H1 (cell line): ENCODE measurements around the gene OMP. TPM values are rescaled to one million over a fixed set of nuclear protein-coding genes. Genes with fewer than 3 reads are reported as not detected.

Experiments used
- CTCF ChIA-PET: fragments of 300-600 bp; sonication (Branson Sonifier 250); formaldehyde crosslinking; loops from one replicate; lab custom pipeline; 2021; ENCODE audit not compliant: partially characterized antibody; lab: Charles Lee
- POLR2A ChIA-PET: fragments of 300-600 bp; sonication (Branson Sonifier 250); formaldehyde crosslinking; loops from one replicate; lab custom pipeline; 2021; ENCODE audit warnings: inconsistent platforms; ENCODE audit not compliant: partially characterized antibody; lab: Charles Lee
- DNase-seq, 2 experiments: peaks; one replicate each; pipeline versions ENCODE4 v3.0.0 to v3.0.0-alpha.2; 2010 to 2022; ENCODE audit warnings: low spot score in 2 of 2, low read depth in 1 of 2, mixed read lengths in 1 of 2
- FAIRE-seq: peaks from 2 replicates; lab custom pipeline; 2011; peaks lifted over from hg19 to GRCh38; lab: Jason Lieb, UNC
- H2AFZ ChIP-seq: 2 replicates; pipeline ENCODE4 v1.8.1; 2012; ENCODE audit warnings: low read length, inconsistent platforms
- H2AK5ac ChIP-seq: 2 replicates; pipeline ENCODE4 v1.6.1; 2013; ENCODE audit warnings: low read depth, low read length
- H2BK120ac ChIP-seq: replicated peaks from 2 replicates; pipeline ENCODE3; 2013; ENCODE audit warnings: low read depth, low read length, inconsistent platforms
- H2BK12ac ChIP-seq: 2 replicates; pipeline ENCODE4 v1.6.1; 2013; ENCODE audit warnings: low read depth, low read length
- H2BK15ac ChIP-seq: 2 replicates; pipeline ENCODE4 v1.6.1; 2013; ENCODE audit warnings: low read length
- H2BK20ac ChIP-seq: 2 replicates; pipeline ENCODE4 v1.6.1; 2013; ENCODE audit warnings: low read length
- H2BK5ac ChIP-seq: 2 replicates; pipeline ENCODE4 v1.6.1; 2013; ENCODE audit warnings: low read depth, low read length
- H3K14ac ChIP-seq: 2 replicates; pipeline ENCODE4 v1.6.1; 2013; ENCODE audit warnings: inconsistent platforms; ENCODE audit not compliant: insufficient read length
- H3K18ac ChIP-seq: 2 replicates; pipeline ENCODE4 v1.6.1; 2013; ENCODE audit warnings: low read length; ENCODE audit errors: extremely low read depth
- H3K23ac ChIP-seq: 2 replicates; pipeline ENCODE4 v1.6.1; 2013; ENCODE audit warnings: inconsistent platforms; ENCODE audit not compliant: insufficient read length
- H3K23me2 ChIP-seq: 2 replicates; pipeline ENCODE4 v1.6.1; 2013; ENCODE audit warnings: low read depth, low read length
- H3K27ac ChIP-seq: 2 replicates; pipeline ENCODE4 v1.6.1; 2011; ENCODE audit warnings: low read depth, low read length, inconsistent platforms
- H3K27me3 ChIP-seq, 4 experiments: replicated peaks in 1 of 4; 1 replicate in 1 of 4; 2 replicates in 3 of 4; pipeline versions ENCODE4 v1.6.1 to v1.8.1; 2011 to 2013; ENCODE audit warnings: low read length in 3 of 4, mild to moderate bottlenecking in 3 of 4, inconsistent platforms in 2 of 4, mixed read lengths in 2 of 4, moderate library complexity in 1 of 4; ENCODE audit not compliant: control insufficient read depth in 3 of 4, insufficient read depth in 3 of 4; ENCODE audit errors: extremely low read depth in 1 of 4
- H3K36me3 ChIP-seq, 4 experiments: 2 replicates each; pipeline versions ENCODE4 v1.6.1 to v1.8.1; 2011 to 2013; ENCODE audit warnings: mild to moderate bottlenecking in 4 of 4, low read length in 3 of 4, moderate library complexity in 2 of 4, control low read depth in 1 of 4, inconsistent platforms in 1 of 4; ENCODE audit not compliant: insufficient read depth in 4 of 4, control insufficient read depth in 2 of 4
- H3K4ac ChIP-seq: replicated peaks from 2 replicates; pipeline ENCODE3; 2013; ENCODE audit warnings: low read length, low read depth, mixed read lengths, inconsistent platforms; ENCODE audit not compliant: insufficient read length
- H3K4me1 ChIP-seq, 4 experiments: replicated peaks in 1 of 4; 1 replicate in 1 of 4; 2 replicates in 3 of 4; pipeline versions ENCODE4 v1.6.1 to v1.8.1; 2011 to 2013; ENCODE audit warnings: low read length in 3 of 4, inconsistent platforms in 2 of 4, mixed read lengths in 1 of 4; ENCODE audit not compliant: insufficient read depth in 4 of 4, control insufficient read depth in 3 of 4
- H3K4me2 ChIP-seq, 2 experiments: 2 replicates each; pipeline versions ENCODE4 v1.6.1 to v1.8.1; 2011 to 2013; ENCODE audit warnings: low read depth in 2 of 2, low read length in 2 of 2, control low read depth in 1 of 2, inconsistent platforms in 1 of 2, mild to moderate bottlenecking in 1 of 2; ENCODE audit not compliant: insufficient read depth in 1 of 2
- H3K4me3 ChIP-seq, 4 experiments: fragments of 200-600, 300-600 bp in 1 of 4; sonication (generic), shearing (Covaris generic), sonication (Bioruptor Twin) in 1 of 4; 2 replicates each; pipeline versions ENCODE4 v1.5.1 to v1.8.1; 2011 to 2016; ENCODE audit warnings: low read length in 4 of 4, low read depth in 3 of 4, control low read depth in 2 of 4, inconsistent platforms in 2 of 4, mild to moderate bottlenecking in 2 of 4, mixed read lengths in 1 of 4, moderate library complexity in 1 of 4; ENCODE audit not compliant: insufficient read depth in 2 of 4; ENCODE audit errors: extremely low read depth in 1 of 4
- H3K56ac ChIP-seq: replicated peaks from 2 replicates; pipeline ENCODE3; 2013; ENCODE audit warnings: low read depth, mild to moderate bottlenecking, mixed read lengths, low read length, inconsistent platforms; ENCODE audit not compliant: insufficient read length
- H3K79me1 ChIP-seq: 2 replicates; pipeline ENCODE4 v1.6.1; 2013; ENCODE audit warnings: low read depth, low read length, control low read depth
- H3K79me2 ChIP-seq, 2 experiments: 2 replicates each; pipeline versions ENCODE4 v1.6.1 to v1.8.1; 2012 to 2013; ENCODE audit warnings: low read length in 2 of 2, mild to moderate bottlenecking in 2 of 2, inconsistent platforms in 1 of 2; ENCODE audit not compliant: insufficient read depth in 2 of 2, control insufficient read depth in 1 of 2
- H3K9ac ChIP-seq, 4 experiments: replicated peaks in 1 of 4; 1 replicate in 1 of 4; 2 replicates in 3 of 4; pipeline versions ENCODE4 v1.6.1 to v1.8.1; 2011 to 2013; ENCODE audit warnings: low read depth in 3 of 4, low read length in 3 of 4, control low read depth in 2 of 4, mild to moderate bottlenecking in 2 of 4, moderate library complexity in 2 of 4, inconsistent platforms in 1 of 4; ENCODE audit errors: extremely low read depth in 1 of 4
- H3K9me3 ChIP-seq, 2 experiments: 2 replicates each; pipeline versions ENCODE4 v1.6.1 to v1.8.1; 2012 to 2013; ENCODE audit warnings: mild to moderate bottlenecking in 2 of 2, moderate library complexity in 2 of 2, control low read depth in 1 of 2, inconsistent platforms in 1 of 2, low read depth in 1 of 2, low read length in 1 of 2, mixed read lengths in 1 of 2; ENCODE audit not compliant: insufficient read depth in 2 of 2
- H4K20me1 ChIP-seq, 2 experiments: replicated peaks in 1 of 2; 2 replicates each; pipeline versions ENCODE3 to v1.8.1; 2011 to 2013; ENCODE audit warnings: inconsistent platforms in 2 of 2, low read length in 2 of 2, mild to moderate bottlenecking in 1 of 2; ENCODE audit not compliant: insufficient read depth in 2 of 2, control insufficient read depth in 1 of 2
- H4K5ac ChIP-seq: 2 replicates; pipeline ENCODE4 v1.6.1; 2013; ENCODE audit warnings: low read length, low read depth, mixed read lengths, inconsistent platforms; ENCODE audit not compliant: insufficient read length
- H4K8ac ChIP-seq: 2 replicates; pipeline ENCODE4 v1.8.0; 2013; ENCODE audit warnings: mild to moderate bottlenecking, moderate library complexity, low read length, inconsistent platforms; ENCODE audit not compliant: insufficient read depth; ENCODE audit errors: extremely low read depth
- H4K91ac ChIP-seq: replicated peaks from 2 replicates; pipeline ENCODE3; 2013; ENCODE audit warnings: low read length, mixed read lengths, inconsistent platforms; ENCODE audit not compliant: insufficient read length
- BACH1 ChIP-seq: IDR thresholded peaks from 2 replicates; pipeline ENCODE4 v1.6.1; 2012; ENCODE audit warnings: low read length, improper control_type of control experiment
- BCL11A ChIP-seq, 2 experiments: IDR thresholded peaks; one replicate each; pipeline ENCODE4 v1.6.1; 2011; ENCODE audit warnings: low read depth in 2 of 2, low read length in 2 of 2, mild to moderate bottlenecking in 2 of 2
- EP300 ChIP-seq, 2 experiments: IDR thresholded peaks; 1 replicate in 1 of 2; 2 replicates in 1 of 2; pipeline ENCODE4 v1.6.1; 2011 to 2012; ENCODE audit warnings: low read depth in 2 of 2, low read length in 2 of 2, mild to moderate bottlenecking in 2 of 2, borderline replicate concordance in 1 of 2, inconsistent platforms in 1 of 2, moderate library complexity in 1 of 2
- PHF8 ChIP-seq: fragments of 200-600 bp; sonication (generic); conservative IDR thresholded peaks from 2 replicates; pipeline ENCODE4 v1.7.1; 2012; ENCODE audit warnings: low read depth, mild to moderate bottlenecking, inconsistent platforms, low read length, moderate library complexity
- RBBP5 ChIP-seq: IDR thresholded peaks from 2 replicates; pipeline ENCODE4 v1.7.1; 2012; ENCODE audit warnings: low read depth, mild to moderate bottlenecking, inconsistent platforms, low read length, moderate library complexity, borderline replicate concordance
- SP1 ChIP-seq: IDR thresholded peaks from 2 replicates; pipeline ENCODE4 v1.6.1; 2011; ENCODE audit warnings: low read depth, low read length
- SP2 ChIP-seq: IDR thresholded peaks from 2 replicates; pipeline ENCODE4 v1.6.1; 2012; ENCODE audit warnings: mild to moderate bottlenecking, low read length, inconsistent platforms
- TAF7 ChIP-seq: optimal IDR thresholded peaks from 2 replicates; pipeline ENCODE3; 2011; ENCODE audit warnings: low read depth, mild to moderate bottlenecking, inconsistent platforms, low read length, moderate library complexity, borderline replicate concordance
- WGBS, 2 experiments: shearing (Covaris generic) in 1 of 2; methylation state at CpG; one replicate each; pipeline versions ENCODE4 v1.1.6 to v1.1.7; 2013 to 2015; ENCODE audit warnings: low lambda C conversion rate in 2 of 2, mixed read lengths in 2 of 2, inconsistent platforms in 1 of 2, low coverage in 1 of 2, missing lambda C conversion rate in 1 of 2; ENCODE audit not compliant: insufficient replicate concordance in 2 of 2, insufficient coverage in 1 of 2, insufficient read length in 1 of 2; ENCODE audit errors: extremely low coverage in 1 of 2, missing lambda C conversion rate in 1 of 2; 5-methylcytosine and 5-hydroxymethylcytosine counted together
- polyA plus RNA-seq, 7 experiments: library from polyadenylated mRNA; depleted of rRNA in 3 of 7; stranded (reverse) in 5 of 7; unstranded in 2 of 7; fragments of >200 nt in 5 of 7; fragments of 200-250 nt in 2 of 7; gene quantifications; 1 replicate in 5 of 7; 2 replicates in 1 of 7; 4 replicates in 1 of 7; pipeline versions ENCODE4 v1.2.1 to v1.2.3, GENCODE V29; 2011 to 2013; ENCODE audit warnings: missing spikeins in 2 of 7, mixed read lengths in 2 of 7
- total RNA-seq: library from RNA; stranded (reverse); fragmentation: NEBNext Ultra II Directional; extraction: Animal tissue kit (Norgen Biotek cat#: 25700); gene quantifications from 2 replicates; pipeline ENCODE4 v1.2.1, GENCODE V29; 2021
- TF ChIP-seq, protein P1 (sequence below): IDR thresholded peaks from 2 replicates; pipeline ENCODE4 v1.6.1; 2011; ENCODE audit warnings: low read length, improper control_type of control experiment
- TF ChIP-seq, protein P2 (sequence below), 3 experiments: IDR thresholded peaks; 1 replicate in 2 of 3; 2 replicates in 1 of 3; pipeline versions ENCODE4 v1.5.1 to v1.6.1; 2011; ENCODE audit warnings: low read length in 3 of 3, mild to moderate bottlenecking in 3 of 3, inconsistent platforms in 2 of 3, low read depth in 1 of 3, moderate library complexity in 1 of 3; ENCODE audit not compliant: insufficient read depth in 1 of 3; ENCODE audit errors: control extremely low read depth in 1 of 3

OMP gene
- total and polyA plus RNA-seq, 2 of the 8 experiments (the other 6 are each of a cell fraction or from before 2014, with no cell fraction given): not detected

- no peak overlapping the region for H3K9ac ChIP-seq
- H3K36me3 ChIP-seq: no peaks in the 10 kb centered on the region
- no peaks in the 10 kb centered on the region for H3K79me1 ChIP-seq
- H3K18ac ChIP-seq: no peak overlapping the region
- DNase-seq: peak in 1 of 2 experiments; percentile 32
- H3K23me2 ChIP-seq: no peaks in the 10 kb centered on the region
- no peaks in the 10 kb centered on the region for H3K79me2 ChIP-seq
- CTCF ChIA-PET: interaction anchor here (0.6 to 12.7 kb wide), 7 partner anchors 9 to 178 kb away, joined by 3 to 201 read pairs (median 6); no protein-coding TSS in a partner anchor
- H2BK15ac ChIP-seq: no peak overlapping the region
- no peak overlapping the region for H2AFZ ChIP-seq
- no peak overlapping the region for H2BK5ac ChIP-seq
- no peak overlapping the region for H4K91ac ChIP-seq
- H3K27ac ChIP-seq: no peak overlapping the region
- H3K56ac ChIP-seq: no peak overlapping the region
- no peak overlapping the region for H2BK20ac ChIP-seq
- H3K4ac ChIP-seq: no peak overlapping the region
- H3K14ac ChIP-seq: no peak overlapping the region
- H3K4me3 ChIP-seq: no peak overlapping the region
- no peaks in the 10 kb centered on the region for H3K4me1 ChIP-seq
- H3K23ac ChIP-seq: no peak overlapping the region
- H4K20me1 ChIP-seq: no peaks in the 10 kb centered on the region
- POLR2A ChIA-PET: no interaction called here
- peaks cover 0 to 3% of the 10 kb centered on the region in 2 experiments; a peak in 1 of 4 replicates for H3K9me3 ChIP-seq
- H3K27me3 ChIP-seq: no peaks in the 10 kb centered on the region
- no peak overlapping the region for H2BK12ac ChIP-seq
- no peak overlapping the region for H3K4me2 ChIP-seq
- no peak for FAIRE-seq
- no peak overlapping the region for H4K5ac ChIP-seq
- no peak overlapping the region for H2AK5ac ChIP-seq
- WGBS, 2 experiments: 82% methylated on average over 2 of the region's 2 CpGs; no CpG with 5 or more reads in 1 of the 2 experiments
- no peak overlapping the region for H4K8ac ChIP-seq
- no peak overlapping the region for H2BK120ac ChIP-seq
- TF ChIP-seq SP2: no peak
- no peak for TF ChIP-seq BACH1
- TF ChIP-seq, protein P1, sequence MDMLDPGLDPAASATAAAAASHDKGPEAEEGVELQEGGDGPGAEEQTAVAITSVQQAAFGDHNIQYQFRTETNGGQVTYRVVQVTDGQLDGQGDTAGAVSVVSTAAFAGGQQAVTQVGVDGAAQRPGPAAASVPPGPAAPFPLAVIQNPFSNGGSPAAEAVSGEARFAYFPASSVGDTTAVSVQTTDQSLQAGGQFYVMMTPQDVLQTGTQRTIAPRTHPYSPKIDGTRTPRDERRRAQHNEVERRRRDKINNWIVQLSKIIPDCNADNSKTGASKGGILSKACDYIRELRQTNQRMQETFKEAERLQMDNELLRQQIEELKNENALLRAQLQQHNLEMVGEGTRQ: no peak
- TF ChIP-seq, protein P2, sequence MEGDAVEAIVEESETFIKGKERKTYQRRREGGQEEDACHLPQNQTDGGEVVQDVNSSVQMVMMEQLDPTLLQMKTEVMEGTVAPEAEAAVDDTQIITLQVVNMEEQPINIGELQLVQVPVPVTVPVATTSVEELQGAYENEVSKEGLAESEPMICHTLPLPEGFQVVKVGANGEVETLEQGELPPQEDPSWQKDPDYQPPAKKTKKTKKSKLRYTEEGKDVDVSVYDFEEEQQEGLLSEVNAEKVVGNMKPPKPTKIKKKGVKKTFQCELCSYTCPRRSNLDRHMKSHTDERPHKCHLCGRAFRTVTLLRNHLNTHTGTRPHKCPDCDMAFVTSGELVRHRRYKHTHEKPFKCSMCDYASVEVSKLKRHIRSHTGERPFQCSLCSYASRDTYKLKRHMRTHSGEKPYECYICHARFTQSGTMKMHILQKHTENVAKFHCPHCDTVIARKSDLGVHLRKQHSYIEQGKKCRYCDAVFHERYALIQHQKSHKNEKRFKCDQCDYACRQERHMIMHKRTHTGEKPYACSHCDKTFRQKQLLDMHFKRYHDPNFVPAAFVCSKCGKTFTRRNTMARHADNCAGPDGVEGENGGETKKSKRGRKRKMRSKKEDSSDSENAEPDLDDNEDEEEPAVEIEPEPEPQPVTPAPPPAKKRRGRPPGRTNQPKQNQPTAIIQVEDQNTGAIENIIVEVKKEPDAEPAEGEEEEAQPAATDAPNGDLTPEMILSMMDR (IDR thresholded peaks at IDR 0.05; ENCODE audit: control extremely low read depth in 1 of 3, insufficient read depth in 1 of 3, low read depth in 1 of 3, low read length in 3 of 3): no peak
- TF ChIP-seq SP1: no peak
- no peak for TF ChIP-seq TAF7
- TF ChIP-seq EP300 (IDR thresholded peaks at IDR 0.05; ENCODE audit: borderline replicate concordance in 1 of 2, low read depth in 2 of 2, low read length in 2 of 2): no peak
- TF ChIP-seq PHF8: no peak
- no peak for TF ChIP-seq BCL11A (IDR thresholded peaks at IDR 0.05; ENCODE audit: low read depth in 2 of 2, low read length in 2 of 2)
- TF ChIP-seq RBBP5: no peak
These were observed 47.5 kb upstream of the OMP start for GRCh38 chr11:77055101-77055561.
